GM12878 (cell line): ENCODE data around the gene HOPX. TPM values are rescaled to one million over a fixed set of nuclear protein-coding genes. Genes with fewer than 3 reads are reported as not detected.

Source experiments
- ATAC-seq: fragments of 200-7000 bp; cut with Tn5 transposase; 3 replicates; pipeline ENCODE4 v1.9.1; 2020; ENCODE audit warnings: mild to moderate bottlenecking, moderate library complexity
- BruUV-seq: library from RNA; stranded (reverse); fragments of 400-500 nt; replicated peaks from 2 replicates; lab custom pipeline; 2021; lab: Mats Ljungman, UMichigan
- CTCF ChIA-PET: fragments of 300-600 bp; sonication (Branson Sonifier 250); formaldehyde crosslinking; extraction: SDS; loops from one replicate; lab custom pipeline; 2021; ENCODE audit warnings: inconsistent platforms; lab: Yijun Ruan, JAX
- POLR2A ChIA-PET: fragments of 350-600 bp; formaldehyde crosslinking; extraction: SDS; loops from one replicate; lab custom pipeline; 2021; ENCODE audit warnings: inconsistent platforms; lab: Charles Lee
- RAD21 ChIA-PET: fragments of 300-600 bp; sonication (Branson Sonifier 250); formaldehyde crosslinking; loops from one replicate; lab custom pipeline; 2023; ENCODE audit warnings: antibody characterized with exemption; ENCODE audit not compliant: unreplicated experiment; lab: Charles Lee
- SMC1A ChIA-PET: fragments of 300-600 bp; sonication (Branson Sonifier 250); formaldehyde crosslinking; loops from one replicate; lab custom pipeline; 2023; ENCODE audit not compliant: unreplicated experiment, uncharacterized antibody; lab: Charles Lee
- DNase-seq: peaks from one replicate; pipeline ENCODE4 v3.0.0-alpha.2; 2011; ENCODE audit warnings: low read depth, low spot score
- FAIRE-seq: peaks from 3 replicates; lab custom pipeline; 2011; peaks lifted over from hg19 to GRCh38; lab: Jason Lieb, UNC
- H2AFZ ChIP-seq: 2 replicates; pipeline ENCODE4 v1.6.0; 2011; ENCODE audit warnings: low read depth, low read length, control low read depth; ENCODE audit not compliant: control insufficient read depth
- H3K27ac ChIP-seq: 2 replicates; pipeline ENCODE4 v1.5.1; 2011; ENCODE audit warnings: control low read depth; ENCODE audit not compliant: control insufficient read depth, insufficient read depth
- H3K27me3 ChIP-seq, 2 experiments: replicated peaks in 1 of 2; 2 replicates each; pipeline versions ENCODE4 v1.6.0 to v1.6.1; 2011; ENCODE audit warnings: low read length in 1 of 2; ENCODE audit not compliant: control insufficient read depth in 2 of 2, insufficient read depth in 2 of 2
- H3K36me3 ChIP-seq, 2 experiments: 2 replicates each; pipeline ENCODE4 v1.5.1; 2011; ENCODE audit warnings: low read length in 1 of 2; ENCODE audit not compliant: control insufficient read depth in 2 of 2, insufficient read depth in 2 of 2
- H3K4me1 ChIP-seq: 2 replicates; pipeline ENCODE4 v1.6.1; 2011; ENCODE audit warnings: mild to moderate bottlenecking, low read length, moderate library complexity, mixed read lengths; ENCODE audit not compliant: control insufficient read depth, insufficient read depth
- H3K4me2 ChIP-seq: 2 replicates; pipeline ENCODE4 v1.6.0; 2011; ENCODE audit warnings: control low read depth; ENCODE audit not compliant: control insufficient read depth, insufficient read depth
- H3K4me3 ChIP-seq: fragments of 200-600 bp; sonication (generic); 2 replicates; pipeline ENCODE4 v1.5.1; 2016
- H3K79me2 ChIP-seq: 2 replicates; pipeline ENCODE4 v1.6.0; 2011; ENCODE audit warnings: low read length; ENCODE audit not compliant: control insufficient read depth, insufficient read depth
- H3K9ac ChIP-seq: 2 replicates; pipeline ENCODE4 v1.8.0; 2011; ENCODE audit warnings: low read length, control low read depth, mixed read lengths; ENCODE audit not compliant: control insufficient read depth, insufficient read depth
- H3K9me3 ChIP-seq: replicated peaks from 3 replicates; pipeline ENCODE4 v1.5.1; 2011; ENCODE audit warnings: mild to moderate bottlenecking, low read length; ENCODE audit not compliant: control insufficient read depth, insufficient read depth
- H4K20me1 ChIP-seq: 2 replicates; pipeline ENCODE4 v1.6.0; 2011; ENCODE audit not compliant: control insufficient read depth, insufficient read depth
- ATF7 ChIP-seq: fragments of 450-650 bp; IDR thresholded peaks from 2 replicates; pipeline ENCODE4 v1.6.1; 2016; ENCODE audit warnings: low read depth, mild to moderate bottlenecking
- CHD2 ChIP-seq: IDR thresholded peaks from 2 replicates; pipeline ENCODE4 v1.6.1; 2011; ENCODE audit warnings: low read depth, low read length, improper control_type of control experiment, borderline replicate concordance
- E4F1 ChIP-seq: fragments of 450-650 bp; IDR thresholded peaks from 2 replicates; pipeline ENCODE4 v1.6.1; 2018; ENCODE audit warnings: borderline replicate concordance, mild to moderate bottlenecking; ENCODE audit not compliant: partially characterized antibody
- EED ChIP-seq: sonication (generic); IDR thresholded peaks from 2 replicates; pipeline ENCODE4 v1.6.1; 2016; ENCODE audit warnings: antibody characterized with exemption, low read depth
- ETV6 ChIP-seq, 2 experiments: fragments of 450-650 bp in 1 of 2; IDR thresholded peaks in 1 of 2; conservative IDR thresholded peaks in 1 of 2; 2 replicates each; pipeline ENCODE4 v1.6.1; 2014; ENCODE audit warnings: antibody characterized with exemption in 1 of 2, borderline replicate concordance in 1 of 2, low read depth in 1 of 2, mild to moderate bottlenecking in 1 of 2, moderate library complexity in 1 of 2
- NFYA ChIP-seq: IDR thresholded peaks from 2 replicates; pipeline ENCODE4 v1.6.1; 2011; ENCODE audit warnings: low read depth, mild to moderate bottlenecking, low read length, improper control_type of control experiment, borderline replicate concordance
- NR2C1 ChIP-seq: fragments of 450-650 bp; IDR thresholded peaks from 2 replicates; pipeline ENCODE4 v1.6.1; 2017; ENCODE audit warnings: antibody characterized with exemption, mild to moderate bottlenecking, moderate library complexity
- RCOR1 ChIP-seq: conservative IDR thresholded peaks from 2 replicates; pipeline ENCODE4 v1.6.1; 2012; ENCODE audit warnings: low read depth, low read length, improper control_type of control experiment
- SPI1 ChIP-seq: IDR thresholded peaks from 2 replicates; pipeline ENCODE4 v1.6.1; 2011; ENCODE audit warnings: low read depth, mild to moderate bottlenecking, low read length, moderate library complexity, borderline replicate concordance; ENCODE audit not compliant: insufficient read depth
- USF1 ChIP-seq: IDR thresholded peaks from 2 replicates; pipeline ENCODE4 v1.6.1; 2011; ENCODE audit warnings: borderline replicate concordance, low read depth, mild to moderate bottlenecking, moderate library complexity, mixed read lengths, low read length; ENCODE audit not compliant: insufficient read depth; ENCODE audit errors: extremely low read length
- ZNF592 ChIP-seq: fragments of 450-650 bp; IDR thresholded peaks from 2 replicates; pipeline ENCODE4 v1.6.1; 2017; ENCODE audit warnings: mild to moderate bottlenecking, moderate library complexity
- WGBS: methylation state at CpG from one replicate; pipeline ENCODE4 v1.1.6; 2016; ENCODE audit warnings: low lambda C conversion rate; ENCODE audit not compliant: insufficient replicate concordance, insufficient coverage; ENCODE audit errors: missing lambda C conversion rate; 5-methylcytosine and 5-hydroxymethylcytosine counted together
- in situ Hi-C: fragments of 300-500 bp; cut with MboI; formaldehyde crosslinking; loops from 9 replicates; pipeline ENCODE4 v1.14.3; 2018; ENCODE audit warnings: mixed read lengths
- intact Hi-C: fragments of 100-400 bp; cut with micrococcal nuclease; formaldehyde crosslinking; loops from one replicate; pipeline ENCODE4 v1.14.2; 2022; ENCODE audit not compliant: unreplicated experiment
- polyA plus RNA-seq, 11 experiments: library from polyadenylated mRNA; depleted of rRNA in 4 of 11; unstranded in 6 of 11; stranded (reverse) in 5 of 11; fragments of >200 nt; fragmentation: Nextera tagmentation in 4 of 11; fragmentation: Illumina TruSeq in 1 of 11; extraction: Ambion mirVana in 4 of 11; extraction: Trizol in 1 of 11; gene quantifications; 1 replicate in 1 of 11; 2 replicates in 10 of 11; pipeline versions ENCODE4 v1.2.1 to v1.2.3, GENCODE V29; 2011 to 2016; ENCODE audit warnings: inconsistent platforms in 2 of 11, missing spikeins in 2 of 11, low read depth in 1 of 11
- total RNA-seq, 4 experiments: library from RNA; depleted of rRNA in 3 of 4; stranded (reverse); fragments of >200 nt in 3 of 4; fragmentation: Illumina TruSeq in 1 of 4; extraction: Trizol in 1 of 4; gene quantifications; 2 replicates each; pipeline versions ENCODE4 v1.2.1 to v1.2.3, GENCODE V29; 2013 to 2021
- TF ChIP-seq, protein P1 (sequence below): fragments of 450-650 bp; formaldehyde crosslinking; IDR thresholded peaks from 2 replicates; pipeline ENCODE4 v1.5.0; 2022; ENCODE audit warnings: mild to moderate bottlenecking, missing genetic modification characterization

The HOPX gene
- total and polyA plus RNA-seq, 10 of the 15 experiments (the other 5 are each of a cell fraction or from before 2014, with no cell fraction given): 0.11 to 0.40 (median 0.23) TPM; not detected in 4

GRCh38 chr4:56619816-56620215 is 61.3 kb downstream of the HOPX start:
- POLR2A ChIA-PET: no interaction called here
- SMC1A ChIA-PET: interaction anchor here (1.1 kb wide), 1 partner anchor 9 kb away, joined by 3 read pairs; no protein-coding TSS in a partner anchor
- Histone ChIP-seq H3K27me3 (no peaks in the 10 kb centered on the region), H3K4me1 (no peaks in the 10 kb centered on the region), H3K36me3 (no peaks in the 10 kb centered on the region), H3K9me3 (peaks cover 1% of the 10 kb centered on the region; the same call in 1 of the 3 replicates), H3K9ac (no peak overlapping the region), H3K27ac (no peak overlapping the region), H2AFZ (no peak overlapping the region), H3K79me2 (no peaks in the 10 kb centered on the region), H3K4me3 (no peak overlapping the region), H4K20me1 (no peaks in the 10 kb centered on the region), H3K4me2 (no peak overlapping the region)
- in situ Hi-C loops: no loop called here
- CTCF ChIA-PET: interaction anchor here (1.6 kb wide), 1 partner anchor 19 kb away, joined by 3 read pairs; no protein-coding TSS in a partner anchor
- BruUV-seq: no TSS peak
- ATAC-seq (no peak), FAIRE-seq (no peak), DNase-seq (no peak)
- WGBS: 25% methylated on average over 1 of the region's 1 CpG
- intact Hi-C loops: no loop called here
- RAD21 ChIA-PET: no interaction called here
- TF ChIP-seq E4F1 (no peak), NFYA (no peak), NR2C1 (no peak), ATF7 (no peak), ETV6 (conservative IDR thresholded peaks at IDR 0.05 in 1 of 2, IDR thresholded peaks at IDR 0.05 in 1 of 2; ENCODE audit: borderline replicate concordance in 1 of 2, low read depth in 1 of 2) (no peak), EED (no peak), ZNF592 (no peak), SPI1 (no peak), USF1 (no peak), RCOR1 (no peak), CHD2 (no peak)
- TF ChIP-seq, protein P1, sequence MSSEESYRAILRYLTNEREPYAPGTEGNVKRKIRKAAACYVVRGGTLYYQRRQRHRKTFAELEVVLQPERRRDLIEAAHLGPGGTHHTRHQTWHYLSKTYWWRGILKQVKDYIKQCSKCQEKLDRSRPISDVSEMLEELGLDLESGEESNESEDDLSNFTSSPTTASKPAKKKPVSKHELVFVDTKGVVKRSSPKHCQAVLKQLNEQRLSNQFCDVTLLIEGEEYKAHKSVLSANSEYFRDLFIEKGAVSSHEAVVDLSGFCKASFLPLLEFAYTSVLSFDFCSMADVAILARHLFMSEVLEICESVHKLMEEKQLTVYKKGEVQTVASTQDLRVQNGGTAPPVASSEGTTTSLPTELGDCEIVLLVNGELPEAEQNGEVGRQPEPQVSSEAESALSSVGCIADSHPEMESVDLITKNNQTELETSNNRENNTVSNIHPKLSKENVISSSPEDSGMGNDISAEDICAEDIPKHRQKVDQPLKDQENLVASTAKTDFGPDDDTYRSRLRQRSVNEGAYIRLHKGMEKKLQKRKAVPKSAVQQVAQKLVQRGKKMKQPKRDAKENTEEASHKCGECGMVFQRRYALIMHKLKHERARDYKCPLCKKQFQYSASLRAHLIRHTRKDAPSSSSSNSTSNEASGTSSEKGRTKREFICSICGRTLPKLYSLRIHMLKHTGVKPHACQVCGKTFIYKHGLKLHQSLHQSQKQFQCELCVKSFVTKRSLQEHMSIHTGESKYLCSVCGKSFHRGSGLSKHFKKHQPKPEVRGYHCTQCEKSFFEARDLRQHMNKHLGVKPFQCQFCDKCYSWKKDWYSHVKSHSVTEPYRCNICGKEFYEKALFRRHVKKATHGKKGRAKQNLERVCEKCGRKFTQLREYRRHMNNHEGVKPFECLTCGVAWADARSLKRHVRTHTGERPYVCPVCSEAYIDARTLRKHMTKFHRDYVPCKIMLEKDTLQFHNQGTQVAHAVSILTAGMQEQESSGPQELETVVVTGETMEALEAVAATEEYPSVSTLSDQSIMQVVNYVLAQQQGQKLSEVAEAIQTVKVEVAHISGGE: no peak
